K562 (cell line): ENCODE results near the gene A1BG. TPM values are rescaled to one million over a fixed set of nuclear protein-coding genes. Genes with fewer than 3 reads are reported as not detected.

Experiments used
- EGR1 ChIP-seq: fragments of 450-650 bp; conservative IDR thresholded peaks from 2 replicates; pipeline ENCODE4 v1.6.1; 2017; ENCODE audit warnings: mild to moderate bottlenecking
- HIVEP1 ChIP-seq: fragments of 250-450 bp; sonication (Bioruptor Pico); IDR thresholded peaks from 2 replicates; pipeline ENCODE4 v1.4.0; 2020; ENCODE audit warnings: mild to moderate bottlenecking
- POU5F1 ChIP-seq: fragments of 150-350 bp; IDR thresholded peaks from 2 replicates; pipeline ENCODE4 v1.6.1; 2014; ENCODE audit warnings: borderline replicate concordance, low read length, low read depth, mild to moderate bottlenecking; ENCODE audit not compliant: partially characterized antibody
- SRSF7 ChIP-seq: fragments of 200-400 bp; formaldehyde crosslinking; optimal IDR thresholded peaks from 2 replicates; pipeline ENCODE3; 2017; ENCODE audit warnings: mild to moderate bottlenecking, low read depth, low read length
- STAG1 ChIP-seq: sonication (generic); formaldehyde crosslinking; IDR thresholded peaks from 2 replicates; pipeline ENCODE4 v1.5.0; 2020; ENCODE audit warnings: missing genetic modification reagents, borderline replicate concordance
- ZKSCAN1 ChIP-seq: fragments of 150-350 bp; IDR thresholded peaks from 2 replicates; pipeline ENCODE4 v1.6.1; 2016; ENCODE audit warnings: low read depth, low read length
- ZNF184 ChIP-seq: sonication (generic); formaldehyde crosslinking; IDR thresholded peaks from 2 replicates; pipeline ENCODE4 v1.5.0; 2020; ENCODE audit warnings: missing genetic modification reagents
- ZNF316 ChIP-seq: fragments of 450-650 bp; IDR thresholded peaks from 2 replicates; pipeline ENCODE4 v1.6.1; 2016
- ZNF586 ChIP-seq: fragments of 450-650 bp; formaldehyde crosslinking; conservative IDR thresholded peaks from 2 replicates; pipeline ENCODE4 v1.4.0; 2020; ENCODE audit warnings: mild to moderate bottlenecking, moderate library complexity
- polyA plus RNA-seq, 8 experiments: library from polyadenylated mRNA; depleted of rRNA in 4 of 8; stranded (reverse) in 5 of 8; unstranded in 3 of 8; fragments of >200 nt; fragmentation: Nextera tagmentation in 2 of 8; fragmentation: Illumina TruSeq in 1 of 8; extraction: Ambion mirVana in 2 of 8; extraction: Trizol in 1 of 8; gene quantifications; 2 replicates each; pipeline versions ENCODE4 v1.2.1 to v1.2.3, GENCODE V29; 2011 to 2014; ENCODE audit warnings: inconsistent platforms in 1 of 8, missing spikeins in 1 of 8
- total RNA-seq, 7 experiments: library from RNA; depleted of rRNA in 6 of 7; stranded (reverse); fragments of >200 nt in 6 of 7; fragmentation: Illumina TruSeq in 2 of 7; extraction: Trizol in 2 of 7; gene quantifications; 2 replicates each; pipeline versions ENCODE4 v1.2.1 to v1.2.3, GENCODE V29; 2011 to 2021; ENCODE audit warnings: low replicate concordance in 1 of 7
- TF ChIP-seq, protein P1 (sequence below), 2 experiments: fragments of 450-650 bp; formaldehyde crosslinking in 1 of 2; IDR thresholded peaks; 2 replicates each; pipeline versions ENCODE4 v1.4.0 to v1.6.1; 2014 to 2020; ENCODE audit warnings: mild to moderate bottlenecking in 2 of 2, borderline replicate concordance in 1 of 2, low read depth in 1 of 2
- TF ChIP-seq, protein P2 (sequence below): fragments of 450-650 bp; IDR thresholded peaks from 2 replicates; pipeline ENCODE4 v1.6.1; 2016; ENCODE audit warnings: low read depth

A1BG gene
- total and polyA plus RNA-seq, 9 of the 15 experiments (the other 6 are each of a cell fraction or from before 2014, with no cell fraction given): 0.10 to 19.8 (median 2.6) TPM

- TF ChIP-seq SRSF7 (no peak), ZKSCAN1 (peak; percentile 94), EGR1 (peak; percentile 52; the same call in 1 of the 2 replicates), STAG1 (CRISPR knock-in tag) (no peak), ZNF586 (CRISPR knock-in tag) (no peak), HIVEP1 (no peak; the same call in 1 of the 2 replicates), POU5F1 (peak; percentile 72), ZNF316 (no peak), ZNF184 (no peak)
- TF ChIP-seq, protein P1, sequence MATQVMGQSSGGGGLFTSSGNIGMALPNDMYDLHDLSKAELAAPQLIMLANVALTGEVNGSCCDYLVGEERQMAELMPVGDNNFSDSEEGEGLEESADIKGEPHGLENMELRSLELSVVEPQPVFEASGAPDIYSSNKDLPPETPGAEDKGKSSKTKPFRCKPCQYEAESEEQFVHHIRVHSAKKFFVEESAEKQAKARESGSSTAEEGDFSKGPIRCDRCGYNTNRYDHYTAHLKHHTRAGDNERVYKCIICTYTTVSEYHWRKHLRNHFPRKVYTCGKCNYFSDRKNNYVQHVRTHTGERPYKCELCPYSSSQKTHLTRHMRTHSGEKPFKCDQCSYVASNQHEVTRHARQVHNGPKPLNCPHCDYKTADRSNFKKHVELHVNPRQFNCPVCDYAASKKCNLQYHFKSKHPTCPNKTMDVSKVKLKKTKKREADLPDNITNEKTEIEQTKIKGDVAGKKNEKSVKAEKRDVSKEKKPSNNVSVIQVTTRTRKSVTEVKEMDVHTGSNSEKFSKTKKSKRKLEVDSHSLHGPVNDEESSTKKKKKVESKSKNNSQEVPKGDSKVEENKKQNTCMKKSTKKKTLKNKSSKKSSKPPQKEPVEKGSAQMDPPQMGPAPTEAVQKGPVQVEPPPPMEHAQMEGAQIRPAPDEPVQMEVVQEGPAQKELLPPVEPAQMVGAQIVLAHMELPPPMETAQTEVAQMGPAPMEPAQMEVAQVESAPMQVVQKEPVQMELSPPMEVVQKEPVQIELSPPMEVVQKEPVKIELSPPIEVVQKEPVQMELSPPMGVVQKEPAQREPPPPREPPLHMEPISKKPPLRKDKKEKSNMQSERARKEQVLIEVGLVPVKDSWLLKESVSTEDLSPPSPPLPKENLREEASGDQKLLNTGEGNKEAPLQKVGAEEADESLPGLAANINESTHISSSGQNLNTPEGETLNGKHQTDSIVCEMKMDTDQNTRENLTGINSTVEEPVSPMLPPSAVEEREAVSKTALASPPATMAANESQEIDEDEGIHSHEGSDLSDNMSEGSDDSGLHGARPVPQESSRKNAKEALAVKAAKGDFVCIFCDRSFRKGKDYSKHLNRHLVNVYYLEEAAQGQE (IDR thresholded peaks at IDR 0.05; ENCODE audit: borderline replicate concordance): no peak
- TF ChIP-seq, protein P1 (CRISPR knock-in tag; IDR thresholded peaks at IDR 0.05; ENCODE audit: low read depth): peak; percentile 81
- TF ChIP-seq, protein P2, sequence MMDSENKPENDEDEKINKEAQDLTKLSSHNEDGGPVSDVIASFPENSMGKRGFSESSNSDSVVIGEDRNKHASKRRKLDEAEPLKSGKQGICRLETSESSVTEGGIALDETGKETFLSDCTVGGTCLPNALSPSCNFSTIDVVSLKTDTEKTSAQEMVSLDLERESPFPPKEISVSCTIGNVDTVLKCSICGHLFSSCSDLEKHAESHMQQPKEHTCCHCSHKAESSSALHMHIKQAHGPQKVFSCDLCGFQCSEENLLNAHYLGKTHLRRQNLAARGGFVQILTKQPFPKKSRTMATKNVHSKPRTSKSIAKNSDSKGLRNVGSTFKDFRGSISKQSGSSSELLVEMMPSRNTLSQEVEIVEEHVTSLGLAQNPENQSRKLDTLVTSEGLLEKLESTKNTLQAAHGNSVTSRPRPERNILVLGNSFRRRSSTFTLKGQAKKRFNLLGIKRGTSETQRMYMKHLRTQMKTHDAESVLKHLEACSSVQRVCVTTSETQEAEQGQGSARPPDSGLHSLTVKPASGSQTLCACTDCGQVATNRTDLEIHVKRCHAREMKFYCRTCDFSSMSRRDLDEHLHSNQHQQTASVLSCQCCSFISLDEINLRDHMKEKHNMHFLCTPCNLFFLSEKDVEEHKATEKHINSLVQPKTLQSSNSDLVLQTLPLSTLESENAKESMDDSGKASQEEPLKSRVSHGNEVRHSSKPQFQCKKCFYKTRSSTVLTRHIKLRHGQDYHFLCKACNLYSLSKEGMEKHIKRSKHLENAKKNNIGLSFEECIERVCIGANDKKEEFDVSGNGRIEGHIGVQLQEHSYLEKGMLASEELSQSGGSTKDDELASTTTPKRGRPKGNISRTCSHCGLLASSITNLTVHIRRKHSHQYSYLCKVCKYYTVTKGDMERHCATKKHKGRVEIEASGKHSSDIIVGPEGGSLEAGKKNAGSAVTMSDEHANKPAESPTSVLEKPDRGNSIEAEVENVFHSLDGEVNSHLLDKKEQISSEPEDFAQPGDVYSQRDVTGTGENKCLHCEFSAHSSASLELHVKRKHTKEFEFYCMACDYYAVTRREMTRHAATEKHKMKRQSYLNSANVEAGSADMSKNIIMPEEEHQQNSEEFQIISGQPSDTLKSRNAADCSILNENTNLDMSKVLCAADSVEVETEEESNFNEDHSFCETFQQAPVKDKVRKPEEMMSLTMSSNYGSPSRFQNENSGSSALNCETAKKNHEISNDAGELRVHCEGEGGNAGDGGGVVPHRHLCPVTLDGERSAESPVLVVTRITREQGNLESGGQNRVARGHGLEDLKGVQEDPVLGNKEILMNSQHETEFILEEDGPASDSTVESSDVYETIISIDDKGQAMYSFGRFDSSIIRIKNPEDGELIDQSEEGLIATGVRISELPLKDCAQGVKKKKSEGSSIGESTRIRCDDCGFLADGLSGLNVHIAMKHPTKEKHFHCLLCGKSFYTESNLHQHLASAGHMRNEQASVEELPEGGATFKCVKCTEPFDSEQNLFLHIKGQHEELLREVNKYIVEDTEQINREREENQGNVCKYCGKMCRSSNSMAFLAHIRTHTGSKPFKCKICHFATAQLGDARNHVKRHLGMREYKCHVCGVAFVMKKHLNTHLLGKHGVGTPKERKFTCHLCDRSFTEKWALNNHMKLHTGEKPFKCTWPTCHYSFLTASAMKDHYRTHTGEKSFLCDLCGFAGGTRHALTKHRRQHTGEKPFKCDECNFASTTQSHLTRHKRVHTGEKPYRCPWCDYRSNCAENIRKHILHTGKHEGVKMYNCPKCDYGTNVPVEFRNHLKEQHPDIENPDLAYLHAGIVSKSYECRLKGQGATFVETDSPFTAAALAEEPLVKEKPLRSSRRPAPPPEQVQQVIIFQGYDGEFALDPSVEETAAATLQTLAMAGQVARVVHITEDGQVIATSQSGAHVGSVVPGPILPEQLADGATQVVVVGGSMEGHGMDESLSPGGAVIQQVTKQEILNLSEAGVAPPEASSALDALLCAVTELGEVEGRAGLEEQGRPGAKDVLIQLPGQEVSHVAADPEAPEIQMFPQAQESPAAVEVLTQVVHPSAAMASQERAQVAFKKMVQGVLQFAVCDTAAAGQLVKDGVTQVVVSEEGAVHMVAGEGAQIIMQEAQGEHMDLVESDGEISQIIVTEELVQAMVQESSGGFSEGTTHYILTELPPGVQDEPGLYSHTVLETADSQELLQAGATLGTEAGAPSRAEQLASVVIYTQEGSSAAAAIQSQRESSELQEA: no peak
Observed at GRCh38 chr19:58326914-58327726, 26.2 kb downstream of the A1BG start, which contains the start of gene ZSCAN22 (continued).
